ENCODE data around the gene TLE1.

DNA sequence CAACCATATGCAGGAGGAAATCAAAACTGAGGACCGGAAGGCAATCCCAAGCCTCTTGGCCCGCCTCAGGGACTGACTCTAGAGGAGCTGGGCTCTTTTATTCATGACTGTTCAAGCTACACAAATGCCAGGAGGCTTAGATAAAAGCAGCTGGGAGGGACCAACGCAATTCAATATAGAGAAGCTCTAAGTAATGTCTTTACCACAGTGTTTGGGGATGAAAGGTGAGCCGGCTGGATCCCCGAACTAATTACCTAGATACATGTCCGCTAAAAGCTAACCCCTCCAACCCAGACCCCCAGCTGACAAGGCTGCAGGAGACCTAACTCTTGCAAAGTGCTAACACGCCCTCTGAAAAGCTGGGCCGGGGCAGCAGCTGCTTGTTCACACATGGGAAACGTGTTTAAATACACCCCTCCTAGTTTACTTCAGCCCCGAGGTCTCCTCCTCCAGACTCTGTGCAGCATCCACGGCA, 67.5 kb downstream of the TLE1 start:
- TF ChIP-seq, protein P1, sequence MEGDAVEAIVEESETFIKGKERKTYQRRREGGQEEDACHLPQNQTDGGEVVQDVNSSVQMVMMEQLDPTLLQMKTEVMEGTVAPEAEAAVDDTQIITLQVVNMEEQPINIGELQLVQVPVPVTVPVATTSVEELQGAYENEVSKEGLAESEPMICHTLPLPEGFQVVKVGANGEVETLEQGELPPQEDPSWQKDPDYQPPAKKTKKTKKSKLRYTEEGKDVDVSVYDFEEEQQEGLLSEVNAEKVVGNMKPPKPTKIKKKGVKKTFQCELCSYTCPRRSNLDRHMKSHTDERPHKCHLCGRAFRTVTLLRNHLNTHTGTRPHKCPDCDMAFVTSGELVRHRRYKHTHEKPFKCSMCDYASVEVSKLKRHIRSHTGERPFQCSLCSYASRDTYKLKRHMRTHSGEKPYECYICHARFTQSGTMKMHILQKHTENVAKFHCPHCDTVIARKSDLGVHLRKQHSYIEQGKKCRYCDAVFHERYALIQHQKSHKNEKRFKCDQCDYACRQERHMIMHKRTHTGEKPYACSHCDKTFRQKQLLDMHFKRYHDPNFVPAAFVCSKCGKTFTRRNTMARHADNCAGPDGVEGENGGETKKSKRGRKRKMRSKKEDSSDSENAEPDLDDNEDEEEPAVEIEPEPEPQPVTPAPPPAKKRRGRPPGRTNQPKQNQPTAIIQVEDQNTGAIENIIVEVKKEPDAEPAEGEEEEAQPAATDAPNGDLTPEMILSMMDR (IDR thresholded peaks at IDR 0.05), result no peak
- TF ChIP-seq POLR2A (IDR thresholded peaks at IDR 0.05), result no peak
